GM12891 (cell line): ENCODE measurements around the gene LRRC9.

ENCODE experiments used
- DNase-seq: peaks from one replicate; pipeline ENCODE4 v3.0.0; 2011; ENCODE audit warnings: low spot score; ENCODE audit not compliant: insufficient read length
- FAIRE-seq: peaks from 2 replicates; lab custom pipeline; 2011; peaks lifted over from hg19 to GRCh38; lab: Jason Lieb, UNC
- PAX5 ChIP-seq: IDR thresholded peaks from 2 replicates; pipeline ENCODE4 v1.6.1; 2011; ENCODE audit warnings: low read length, moderate library complexity, mild to moderate bottlenecking; ENCODE audit not compliant: insufficient read depth, severe bottlenecking
- POLR2A ChIP-seq: IDR thresholded peaks from 2 replicates; pipeline ENCODE4 v1.6.1; 2011; ENCODE audit warnings: low read depth, low read length, control low read depth
- POLR2AphosphoS5 ChIP-seq: IDR thresholded peaks from 2 replicates; pipeline ENCODE4 v1.6.1; 2011; ENCODE audit warnings: low read depth, low read length, control low read depth
- POU2F2 ChIP-seq: IDR thresholded peaks from 2 replicates; pipeline ENCODE4 v1.6.1; 2011; ENCODE audit warnings: low read depth, mild to moderate bottlenecking, control low read depth, low read length, moderate library complexity
- SPI1 ChIP-seq: IDR thresholded peaks from 2 replicates; pipeline ENCODE4 v1.6.1; 2011; ENCODE audit warnings: low read depth, low read length, control low read depth
- TAF1 ChIP-seq: IDR thresholded peaks from 2 replicates; pipeline ENCODE4 v1.6.1; 2011; ENCODE audit warnings: low read depth, low read length, control low read depth

Gene LRRC9

GRCh38 chr14:60051721-60052221 is 131.8 kb downstream of the LRRC9 start:
- DNase-seq (no peak), FAIRE-seq (no peak)
- TF ChIP-seq POLR2A (no peak), POU2F2 (no peak), SPI1 (no peak), POLR2AphosphoS5 (no peak), TAF1 (no peak), PAX5 (no peak)

DNA sequence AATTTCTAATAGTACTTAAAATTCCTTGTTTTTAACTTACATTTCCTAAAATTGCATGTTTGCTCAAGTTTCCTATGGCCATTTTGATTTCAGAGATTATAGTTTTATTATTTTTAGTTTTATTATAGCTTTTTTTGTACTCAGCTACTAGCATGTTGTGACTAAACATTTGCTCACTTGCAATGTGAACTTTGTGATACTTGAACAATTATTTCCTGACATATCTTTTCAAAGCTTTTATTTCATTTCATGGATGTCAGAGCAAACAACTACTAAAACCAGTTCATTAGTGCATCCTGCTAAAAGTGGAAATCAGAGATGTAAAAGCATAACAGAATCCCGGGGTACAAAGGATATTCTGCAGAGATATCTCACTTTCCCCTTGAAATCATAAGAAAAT is 138.1 kb downstream of the LRRC9 start:
- FAIRE-seq, result no peak
- DNase-seq, result no peak
- TF ChIP-seq POU2F2 (no peak), TAF1 (no peak), POLR2A (no peak), PAX5 (no peak), POLR2AphosphoS5 (no peak), SPI1 (no peak)

DNA sequence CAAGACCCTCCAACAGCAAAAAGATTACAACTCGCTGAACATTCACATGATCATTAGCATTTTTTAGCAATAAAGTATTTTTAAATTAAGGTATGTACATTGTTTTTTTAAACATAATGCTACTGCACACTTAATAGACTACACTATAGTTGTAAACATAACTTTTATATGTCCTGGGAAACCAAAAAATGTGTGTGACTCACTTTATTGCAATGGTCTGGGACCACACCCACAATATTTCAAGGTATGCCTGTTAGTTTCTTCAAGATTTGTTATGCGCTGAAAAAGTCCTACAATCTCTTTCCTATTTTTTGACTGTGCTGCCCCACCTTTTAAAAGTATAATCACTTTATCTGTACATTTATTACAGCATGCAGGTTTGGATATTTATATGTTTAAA is 141.4 kb downstream of the LRRC9 start:
- FAIRE-seq (no peak), DNase-seq (no peak)
- no peak for TF ChIP-seq POU2F2

DNA sequence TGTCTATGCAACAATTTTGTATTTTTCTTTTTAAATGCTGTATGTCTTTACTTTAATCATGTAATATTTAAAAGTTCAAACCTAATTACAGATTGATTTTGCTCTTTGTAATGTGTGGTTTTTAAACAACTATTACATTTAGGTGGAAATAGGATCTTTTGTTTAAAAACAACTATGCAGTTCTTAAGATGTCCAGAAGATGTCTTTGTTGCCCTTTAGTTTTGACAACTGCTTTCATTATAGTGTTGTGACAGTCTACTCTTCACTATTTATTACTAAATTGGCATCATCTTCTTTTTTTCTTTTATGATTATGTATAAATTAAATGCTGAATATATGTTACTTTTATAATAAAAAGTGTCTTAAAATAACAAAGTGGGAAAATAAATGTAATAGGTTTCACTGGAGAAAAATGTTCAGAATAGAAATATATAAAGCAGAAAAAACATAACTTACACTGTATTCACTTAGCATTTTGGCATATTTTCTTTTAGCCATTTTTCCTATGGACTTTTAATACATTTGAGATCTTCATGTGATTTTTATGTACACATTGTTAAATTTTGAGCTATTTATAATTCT is 144.6 kb downstream of the LRRC9 start:
- peak; percentile 54 for FAIRE-seq
- TF ChIP-seq POLR2AphosphoS5 (no peak), POLR2A (no peak), SPI1 (no peak), POU2F2 (no peak), PAX5 (no peak), TAF1 (no peak)
- peak; percentile 5 for DNase-seq

DNA sequence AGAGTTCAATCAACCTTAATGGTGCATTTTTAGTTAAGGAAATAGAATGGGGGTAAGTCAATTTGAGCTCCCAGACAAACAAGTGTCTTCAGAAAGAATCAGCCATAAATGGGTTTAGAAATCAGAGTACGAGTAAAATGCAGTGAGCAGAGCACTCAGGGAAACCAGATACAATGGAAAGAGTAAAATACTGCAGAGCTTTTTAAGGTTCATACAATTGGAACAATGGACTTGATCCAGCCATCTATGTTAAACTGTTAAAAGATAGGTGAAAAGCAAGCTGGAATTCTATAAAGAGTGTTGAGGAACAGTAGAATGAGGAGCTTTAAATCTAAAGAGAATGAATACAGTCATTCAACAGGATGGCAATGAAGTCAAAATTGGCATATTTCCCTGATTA is 147.9 kb downstream of the LRRC9 start:
- TF ChIP-seq POU2F2 (no peak), POLR2AphosphoS5 (no peak)
- no peak for FAIRE-seq
- no peak for DNase-seq

GRCh38 chr14:60079723-60080122 is 159.8 kb downstream of the LRRC9 start:
- DNase-seq (no peak), FAIRE-seq (no peak)
- no peak for TF ChIP-seq POLR2AphosphoS5
- no peak for TF ChIP-seq SPI1
- TF ChIP-seq POU2F2, result no peak
- no peak for TF ChIP-seq TAF1
- TF ChIP-seq POLR2A, result no peak
- TF ChIP-seq PAX5, result no peak

- TF ChIP-seq POU2F2, result no peak
- no peak for TF ChIP-seq POLR2A
- no peak for TF ChIP-seq TAF1
- no peak for TF ChIP-seq SPI1
- TF ChIP-seq POLR2AphosphoS5, result no peak
- TF ChIP-seq PAX5, result no peak
- no peak for DNase-seq
- FAIRE-seq, result no peak
These were observed 165.1 kb downstream of the LRRC9 start for GRCh38 chr14:60085085-60085484.

DNA sequence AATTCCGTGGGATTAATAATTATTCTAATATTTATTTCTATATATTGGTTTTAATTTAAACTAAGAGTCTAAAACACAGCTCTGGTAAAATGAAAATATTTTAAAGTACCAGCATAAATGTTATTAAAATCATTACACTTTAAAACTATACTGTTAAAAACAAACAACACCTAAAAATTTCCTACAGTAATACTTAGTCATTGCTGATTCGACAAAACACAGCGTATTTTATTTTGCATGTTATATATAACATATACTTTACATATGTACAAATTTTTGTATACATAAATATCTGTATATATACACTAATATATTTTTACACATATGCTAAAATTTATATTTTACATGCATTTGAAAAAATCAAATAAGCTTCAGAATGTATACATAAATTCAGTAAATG is 165.7 kb downstream of the LRRC9 start:
- DNase-seq, result no peak
- no peak for FAIRE-seq
- TF ChIP-seq SPI1 (no peak), POLR2AphosphoS5 (no peak)

DNA sequence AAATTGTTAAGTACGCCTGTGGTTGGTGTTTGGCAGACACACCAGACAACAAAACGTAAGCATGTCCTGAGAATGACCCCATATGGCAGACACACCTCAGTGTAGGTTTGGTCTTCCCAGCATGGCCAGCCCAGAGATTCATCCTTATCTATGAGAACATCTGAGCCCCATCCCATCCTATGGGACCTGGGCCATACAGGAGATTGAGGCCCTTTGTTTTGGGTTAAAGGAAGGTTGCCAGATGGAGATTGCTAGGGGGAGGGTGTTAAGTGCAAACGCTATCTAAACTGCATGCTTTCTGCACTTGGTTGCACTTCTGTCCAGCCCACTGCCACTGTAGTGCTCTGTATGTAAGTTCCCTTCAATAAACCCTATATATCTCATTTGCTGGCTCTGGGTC is 167.7 kb downstream of the LRRC9 start:
- FAIRE-seq (no peak), DNase-seq (no peak)
- TF ChIP-seq TAF1 (no peak), POLR2A (no peak), POU2F2 (no peak), POLR2AphosphoS5 (no peak), PAX5 (no peak), SPI1 (no peak)

- FAIRE-seq (no peak), DNase-seq (no peak)
- TF ChIP-seq POLR2A (no peak), TAF1 (no peak), POLR2AphosphoS5 (no peak), SPI1 (no peak), PAX5 (no peak), POU2F2 (no peak)
These were observed 169.3 kb downstream of the LRRC9 start for GRCh38 chr14:60089221-60089620.

- TF ChIP-seq TAF1 (no peak), PAX5 (no peak), SPI1 (no peak), POLR2A (no peak), POLR2AphosphoS5 (no peak)
- no peak for FAIRE-seq
- no peak for DNase-seq
These were observed 171.0 kb downstream of the LRRC9 start for GRCh38 chr14:60090864-60091519.
